Measurements from ENCODE around the gene NEK9.
"Not testable (repeated sequence)": the region's sequence is repeated elsewhere in the genome, so short reads cannot be mapped to it uniquely, and the experiment has no call there.

Gene NEK9

GRCh38 chr14:75107186-75107585 is 19.7 kb downstream of the NEK9 start:
- no peak for DNase-seq (ENCODE audit: low spot score)

GRCh38 chr14:75101491-75101890 is 25.4 kb downstream of the NEK9 start:
- no peak for DNase-seq (ENCODE audit: low spot score)

GRCh38 chr14:75098682-75099081 is 28.2 kb downstream of the NEK9 start:
- DNase-seq (ENCODE audit: low spot score) = no peak

GRCh38 chr14:75098212-75098611 is 28.6 kb downstream of the NEK9 start:
- no peak for DNase-seq (ENCODE audit: low spot score)

- no peak for DNase-seq (ENCODE audit: low spot score)
Measured at GRCh38 chr14:75096959-75097358, 29.9 kb downstream of the NEK9 start.

GRCh38 chr14:75095690-75096089 is 31.2 kb downstream of the NEK9 start:
- no peak for DNase-seq (ENCODE audit: low spot score)

GRCh38 chr14:75094896-75095295 is 32.0 kb downstream of the NEK9 start:
- no peak for DNase-seq (ENCODE audit: low spot score)

GRCh38 chr14:75092698-75093097 is 34.1 kb downstream of the NEK9 start:
- DNase-seq (ENCODE audit: low spot score) = no peak

GRCh38 chr14:75091251-75091650 is 35.6 kb downstream of the NEK9 start:
- no peak for DNase-seq (ENCODE audit: low spot score)

- no peak for DNase-seq (ENCODE audit: low spot score)
Measured at GRCh38 chr14:75090353-75090752, 36.5 kb downstream of the NEK9 start.

GRCh38 chr14:75088566-75089373 is 38.1 kb downstream of the NEK9 start:
- peak; percentile 31 for DNase-seq (ENCODE audit: low spot score)

GRCh38 chr14:75088153-75088552 is 38.7 kb downstream of the NEK9 start:
- DNase-seq (ENCODE audit: low spot score) = no peak

GRCh38 chr14:75084513-75084912 is 42.3 kb downstream of the NEK9 start:
- no peak for DNase-seq (ENCODE audit: low spot score)

GRCh38 chr14:75083271-75083670 is 43.6 kb downstream of the NEK9 start:
- DNase-seq (ENCODE audit: low spot score) = no peak

- DNase-seq (ENCODE audit: low spot score) = no peak
Measured at GRCh38 chr14:75081660-75082229, 45.1 kb downstream of the NEK9 start.

GRCh38 chr14:75079521-75079920 is 47.3 kb downstream of the NEK9 start:
- DNase-seq (ENCODE audit: low spot score) = no peak

- no peak for DNase-seq (ENCODE audit: low spot score)
Measured at GRCh38 chr14:75077794-75078193, 49.1 kb downstream of the NEK9 start.

- DNase-seq (ENCODE audit: low spot score) = no peak
Measured at GRCh38 chr14:75070383-75070782, 56.5 kb downstream of the NEK9 start.

GRCh38 chr14:75069811-75070145 is 57.1 kb downstream of the NEK9 start:
- DNase-seq (ENCODE audit: low spot score) = peak; percentile 22

- peak; percentile 93 for DNase-seq (ENCODE audit: low spot score)
Measured at GRCh38 chr14:75069121-75069810, 57.6 kb downstream of the NEK9 start, which contains the start of gene ZC2HC1C. Gene ZC2HC1C (plus strand): TSS chr14:75069641. CDS start chr14:75070574, 933 bp downstream.

GRCh38 chr14:75068294-75069120 is 58.3 kb downstream of the NEK9 start:
- no peak for DNase-seq (ENCODE audit: low spot score)

GRCh38 chr14:75067765-75068164 is 59.1 kb downstream of the NEK9 start:
- DNase-seq (ENCODE audit: low spot score) = not testable (repeated sequence)

Measured in LoVo (cell line).